T47D (cell line): Measurements from ENCODE around the gene ZNF200.
"Not testable (repeated sequence)": the region's sequence is repeated elsewhere in the genome, so short reads cannot be mapped to it uniquely, and the experiment has no call there.

Experiments
- DNase-seq, 2 experiments: peaks; one replicate each; pipeline versions ENCODE4 v3.0.0 to v3.0.0-alpha.2; 2011 to 2012; ENCODE audit warnings: low read depth in 1 of 2, low spot score in 1 of 2
- JUND ChIP-seq: IDR thresholded peaks from 2 replicates; pipeline ENCODE4 v1.6.1; 2012; ENCODE audit warnings: low read depth
- in situ Hi-C: cut with HindIII; loops from 2 replicates; pipeline ENCODE4 v1.10.0; 2016; ENCODE audit warnings: low sequenced_read_pairs, low pct_unique_long_range_greater_than_20kb

Gene ZNF200

GRCh38 chr16:3234857-3235561 is at the start of gene ZNF200:
ZNF200 (minus strand) TSS chr16:3235158; CDS start chr16:3233755, 1,403 bp downstream.
- in situ Hi-C loops: no loop called here
- DNase-seq: peak; percentile 97
- no peak for TF ChIP-seq JUND

- no peak for TF ChIP-seq JUND
- in situ Hi-C loops: no loop called here
- DNase-seq: no peak
Observed at GRCh38 chr16:3283543-3284447, 48.8 kb upstream of the ZNF200 start.

GRCh38 chr16:3282730-3283542 is 48.0 kb upstream of the ZNF200 start, which contains the start of gene ZNF263:
ZNF263 (plus strand) TSS chr16:3283491; CDS start chr16:3283819, 328 bp downstream.
- peak; percentile 99 for DNase-seq
- no peak for TF ChIP-seq JUND
- in situ Hi-C loops: no loop called here

GRCh38 chr16:3282103-3282729 is 47.3 kb upstream of the ZNF200 start:
- TF ChIP-seq JUND: no peak
- no peak for DNase-seq
- in situ Hi-C loops: no loop called here

- TF ChIP-seq JUND: no peak
- DNase-seq: no peak
- in situ Hi-C loops: no loop called here
Observed at GRCh38 chr16:3281222-3281820, 46.4 kb upstream of the ZNF200 start.

GRCh38 chr16:3276679-3277078 is 41.7 kb upstream of the ZNF200 start:
- in situ Hi-C loops: no loop called here
- TF ChIP-seq JUND: no peak
- no peak for DNase-seq

- in situ Hi-C loops: no loop called here
- no peak for DNase-seq
- no peak for TF ChIP-seq JUND
Observed at GRCh38 chr16:3274947-3275346, 40.0 kb upstream of the ZNF200 start.

GRCh38 chr16:3274490-3274889 is 39.5 kb upstream of the ZNF200 start:
- in situ Hi-C loops: no loop called here
- TF ChIP-seq JUND: no peak
- peak in 1 of 2 experiments; percentile 64 for DNase-seq

- DNase-seq, in situ Hi-C loops: not testable (repeated sequence)
Observed at GRCh38 chr16:3271281-3271680, 36.3 kb upstream of the ZNF200 start.

- in situ Hi-C loops, DNase-seq: not testable (repeated sequence)
Observed at GRCh38 chr16:3270718-3271117, 35.8 kb upstream of the ZNF200 start.

- in situ Hi-C loops: no loop called here
- no peak for DNase-seq
- TF ChIP-seq JUND: no peak
Observed at GRCh38 chr16:3268294-3268693, 33.3 kb upstream of the ZNF200 start.

GRCh38 chr16:3266873-3267537 is 32.0 kb upstream of the ZNF200 start:
- in situ Hi-C loops: no loop called here
- peak; percentile 30 to 74 for DNase-seq
- no peak for TF ChIP-seq JUND
